Iris pigment epithelial cell (primary cell): ENCODE measurements around the gene NXT1.
A peak's percentile ranks its signal among the peaks of the same experiment; 100 is the strongest.
"Not testable (repeated sequence)": the region's sequence is repeated elsewhere in the genome, so short reads cannot be mapped to it uniquely, and the experiment has no call there.

ENCODE experiments used
- DNase-seq: peaks from one replicate; pipeline ENCODE4 v3.0.0-alpha.2; 2011; ENCODE audit warnings: low read depth

NXT1 gene

GRCh38 chr20:23350196-23350903 lies at the start of gene NXT1:
NXT1 (plus strand) TSS chr20:23350791; CDS start chr20:23354042, 3,251 bp downstream.
- peak; percentile 99 for DNase-seq

- no peak for DNase-seq
These were observed 49.0 kb upstream of the NXT1 start for GRCh38 chr20:23301436-23302050.

GRCh38 chr20:23302386-23302785 lies 48.2 kb upstream of the NXT1 start:
- no peak for DNase-seq

GRCh38 chr20:23302801-23303200 lies 47.8 kb upstream of the NXT1 start:
- no peak for DNase-seq

GRCh38 chr20:23303325-23304102 lies 47.1 kb upstream of the NXT1 start:
- DNase-seq = no peak

GRCh38 chr20:23304616-23305015 lies 46.0 kb upstream of the NXT1 start:
- DNase-seq = no peak

GRCh38 chr20:23305098-23305497 lies 45.5 kb upstream of the NXT1 start:
- DNase-seq = peak; percentile 57

- DNase-seq = not testable (repeated sequence)
These were observed 43.2 kb upstream of the NXT1 start for GRCh38 chr20:23307393-23307792.

- DNase-seq = no peak
These were observed 42.6 kb upstream of the NXT1 start for GRCh38 chr20:23308024-23308423.

GRCh38 chr20:23308908-23309307 lies 41.7 kb upstream of the NXT1 start:
- no peak for DNase-seq

- no peak for DNase-seq
These were observed 40.8 kb upstream of the NXT1 start for GRCh38 chr20:23309781-23310180.

- DNase-seq = no peak
These were observed 38.6 kb upstream of the NXT1 start for GRCh38 chr20:23311947-23312506.

- DNase-seq = no peak
These were observed 37.3 kb upstream of the NXT1 start for GRCh38 chr20:23313271-23313670.

- no peak for DNase-seq
These were observed 35.9 kb upstream of the NXT1 start for GRCh38 chr20:23314699-23315098.

- no peak for DNase-seq
These were observed 35.5 kb upstream of the NXT1 start for GRCh38 chr20:23315099-23315498.

- no peak for DNase-seq
These were observed 34.0 kb upstream of the NXT1 start for GRCh38 chr20:23316626-23317025.

GRCh38 chr20:23317081-23317480 lies 33.5 kb upstream of the NXT1 start:
- no peak for DNase-seq

GRCh38 chr20:23318347-23318746 lies 32.2 kb upstream of the NXT1 start:
- no peak for DNase-seq

GRCh38 chr20:23320317-23320716 lies 30.3 kb upstream of the NXT1 start:
- DNase-seq = peak; percentile 52

- DNase-seq = no peak
These were observed 25.5 kb upstream of the NXT1 start for GRCh38 chr20:23325107-23325506.

GRCh38 chr20:23326774-23327173 lies 23.8 kb upstream of the NXT1 start:
- DNase-seq = no peak

- no peak for DNase-seq
These were observed 22.8 kb upstream of the NXT1 start for GRCh38 chr20:23327617-23328333.
